A673 (cell line): Measurements from ENCODE around the gene MGME1.

Experiments used
- CTCF ChIP-seq: fragments of 300-800, 200-600 bp; sonication (generic); conservative IDR thresholded peaks from 2 replicates; pipeline ENCODE4 v1.5.1; 2017; ENCODE audit warnings: low read depth, mild to moderate bottlenecking, antibody characterized with exemption, low read length, moderate library complexity, mixed read lengths
- EZH2 ChIP-seq: fragments of 200-600 bp; sonication (generic); IDR thresholded peaks from 2 replicates; pipeline ENCODE4 v1.6.1; 2017; ENCODE audit warnings: borderline replicate concordance, low read depth, mild to moderate bottlenecking, mixed read lengths, antibody characterized with exemption, low read length; ENCODE audit not compliant: poor library complexity, severe bottlenecking

GRCh38 chr20:17957505-17958363, 11.1 kb upstream of the MGME1 start:
- TF ChIP-seq CTCF, result no peak
- no peak for TF ChIP-seq EZH2
